Liver (tissue), 9 donors: ENCODE measurements around the gene STUM. TPM values are rescaled to one million over a fixed set of nuclear protein-coding genes. Genes with fewer than 3 reads are reported as not detected.
A peak's percentile ranks its signal among the peaks of the same experiment; 100 is the strongest.

Experiments used
- DNase-seq: peaks from one replicate; pipeline ENCODE4 v3.0.0-alpha.2; 2017; ENCODE audit warnings: low spot score
- H3K27ac ChIP-seq, 2 donors: one replicate each; pipeline ENCODE4 v1.7.0; 2013; ENCODE audit warnings: inconsistent platforms in 2 of 2, low read length in 2 of 2, control low read depth in 1 of 2, low read depth in 1 of 2, mild to moderate bottlenecking in 1 of 2
- H3K27me3 ChIP-seq, 4 donors: one replicate each; pipeline versions ENCODE4 v1.6.1 to v1.7.0; 2013; ENCODE audit warnings: low read length in 3 of 4, inconsistent platforms in 1 of 4, mild to moderate bottlenecking in 1 of 4, moderate library complexity in 1 of 4; ENCODE audit not compliant: control insufficient read depth in 4 of 4, insufficient read depth in 4 of 4
- H3K36me3 ChIP-seq, 4 donors: one replicate each; pipeline versions ENCODE4 v1.6.1 to v1.7.0; 2013; ENCODE audit warnings: low read length in 3 of 4, mild to moderate bottlenecking in 3 of 4, low read depth in 1 of 4, moderate library complexity in 1 of 4; ENCODE audit not compliant: control insufficient read depth in 4 of 4, insufficient read depth in 3 of 4
- H3K4me1 ChIP-seq, 4 donors: one replicate each; pipeline versions ENCODE4 v1.6.1 to v1.7.0; 2013; ENCODE audit warnings: low read length in 3 of 4, mild to moderate bottlenecking in 3 of 4, moderate library complexity in 1 of 4; ENCODE audit not compliant: control insufficient read depth in 4 of 4, insufficient read depth in 4 of 4
- H3K4me3 ChIP-seq, 3 donors: one replicate each; pipeline versions ENCODE4 v1.6.1 to v1.7.0; 2013; ENCODE audit warnings: low read length in 3 of 3, control low read depth in 1 of 3, low read depth in 1 of 3, mild to moderate bottlenecking in 1 of 3
- H3K9ac ChIP-seq, 2 donors: one replicate each; pipeline ENCODE4 v1.7.0; 2013; ENCODE audit warnings: low read length in 2 of 2, mild to moderate bottlenecking in 2 of 2, moderate library complexity in 2 of 2, control low read depth in 1 of 2, low read depth in 1 of 2
- H3K9me3 ChIP-seq, 4 donors: one replicate each; pipeline versions ENCODE4 v1.6.1 to v1.7.0; 2013; ENCODE audit warnings: low read length in 3 of 4; ENCODE audit not compliant: control insufficient read depth in 4 of 4
- ATF3 ChIP-seq: IDR thresholded peaks from 2 replicates; pipeline ENCODE4 v1.6.1; 2016; ENCODE audit warnings: antibody characterized with exemption
- CTCF ChIP-seq: fragments of 150-350 bp; IDR thresholded peaks from 2 replicates; pipeline ENCODE4 v1.5.1; 2017; ENCODE audit warnings: improper control_type of control experiment, low read depth, low read length; ENCODE audit not compliant: missing input control
- EGR1 ChIP-seq, 2 donors: IDR thresholded peaks; 2 replicates each; pipeline ENCODE4 v1.6.1; 2016 to 2018; ENCODE audit warnings: antibody characterized with exemption in 2 of 2, low read depth in 2 of 2
- FOXA1 ChIP-seq: IDR thresholded peaks from 2 replicates; pipeline ENCODE4 v1.6.1; 2016; ENCODE audit warnings: antibody characterized with exemption
- FOXA2 ChIP-seq: IDR thresholded peaks from 2 replicates; pipeline ENCODE4 v1.6.1; 2016; ENCODE audit warnings: antibody characterized with exemption
- GABPA ChIP-seq, 2 donors: IDR thresholded peaks in 1 of 2; conservative IDR thresholded peaks in 1 of 2; 2 replicates each; pipeline ENCODE4 v1.6.1; 2016; ENCODE audit warnings: antibody characterized with exemption in 2 of 2, mild to moderate bottlenecking in 1 of 2, moderate library complexity in 1 of 2
- HNF4A ChIP-seq, 2 donors: conservative IDR thresholded peaks; 2 replicates each; pipeline ENCODE4 v1.6.1; 2016; ENCODE audit warnings: antibody characterized with exemption in 2 of 2, mild to moderate bottlenecking in 2 of 2
- HNF4G ChIP-seq: IDR thresholded peaks from 2 replicates; pipeline ENCODE4 v1.6.1; 2016; ENCODE audit warnings: antibody characterized with exemption
- JUND ChIP-seq, 2 donors: IDR thresholded peaks; 2 replicates each; pipeline ENCODE4 v1.6.1; 2016; ENCODE audit warnings: antibody characterized with exemption in 2 of 2
- MAX ChIP-seq: IDR thresholded peaks from 2 replicates; pipeline ENCODE4 v1.6.1; 2016; ENCODE audit warnings: antibody characterized with exemption
- NR2F2 ChIP-seq: IDR thresholded peaks from 2 replicates; pipeline ENCODE4 v1.6.1; 2016; ENCODE audit warnings: antibody characterized with exemption
- RAD21 ChIP-seq, 2 donors: IDR thresholded peaks; 2 replicates each; pipeline ENCODE4 v1.6.1; 2016; ENCODE audit warnings: antibody characterized with exemption in 2 of 2, mild to moderate bottlenecking in 2 of 2
- REST ChIP-seq: IDR thresholded peaks from 2 replicates; pipeline ENCODE4 v1.6.1; 2016; ENCODE audit warnings: antibody characterized with exemption, mild to moderate bottlenecking
- RXRA ChIP-seq, 2 donors: IDR thresholded peaks; 2 replicates each; pipeline ENCODE4 v1.6.1; 2017 to 2018; ENCODE audit warnings: antibody characterized with exemption in 2 of 2, mild to moderate bottlenecking in 1 of 2
- SP1 ChIP-seq: IDR thresholded peaks from 2 replicates; pipeline ENCODE4 v1.6.1; 2018; ENCODE audit warnings: antibody characterized with exemption, mild to moderate bottlenecking
- TAF1 ChIP-seq: conservative IDR thresholded peaks from 2 replicates; pipeline ENCODE4 v1.6.1; 2016; ENCODE audit warnings: antibody characterized with exemption, mild to moderate bottlenecking
- YY1 ChIP-seq: IDR thresholded peaks from 2 replicates; pipeline ENCODE4 v1.6.1; 2016; ENCODE audit warnings: antibody characterized with exemption, mild to moderate bottlenecking
- ZBTB33 ChIP-seq: IDR thresholded peaks from 2 replicates; pipeline ENCODE4 v1.6.1; 2016; ENCODE audit warnings: antibody characterized with exemption
- WGBS: extraction: QIAGEN DNeasy Blood & Tissue Kit; methylation state at CpG from one replicate; pipeline ENCODE4 v1.1.7; 2013; 5-methylcytosine and 5-hydroxymethylcytosine counted together
- polyA plus RNA-seq, 2 donors: library from polyadenylated mRNA; stranded (reverse) in 1 of 2; unstranded in 1 of 2; fragments of 200-250 nt in 1 of 2; fragments of >200 nt in 1 of 2; fragmentation: Nextera tagmentation in 1 of 2; extraction: Ambion mirVana in 1 of 2; gene quantifications; one replicate each; pipeline versions ENCODE4 v1.2.1 to v1.2.3, GENCODE V29; 2013 to 2015
- total RNA-seq, 2 donors: library from RNA; depleted of rRNA; stranded (reverse); fragments of >200 nt; gene quantifications; one replicate each; pipeline ENCODE4 v1.2.3, GENCODE V29; 2014
- donor health status: healthy.
- donor health status: healthy.
- donor health status: healthy.
- donor health status: healthy.
- donor health status: healthy.

The STUM gene
- total and polyA plus RNA-seq, 4 donors: 0.03 to 0.14 (median 0.07) TPM

- H3K36me3 ChIP-seq: no peaks in the 10 kb centered on the region
- peaks cover 0 to 12% (median 10%) of the 10 kb centered on the region in 4 donors for H3K4me1 ChIP-seq
- H3K9ac ChIP-seq: no peak overlapping the region
- DNase-seq: no peak
- TF ChIP-seq ATF3 (no peak), RAD21 (IDR thresholded peaks at IDR 0.05) (no peak), ZBTB33 (no peak), MAX (no peak), JUND (IDR thresholded peaks at IDR 0.05) (no peak), HNF4G (no peak), NR2F2 (no peak), YY1 (no peak), SP1 (no peak), HNF4A (conservative IDR thresholded peaks at IDR 0.05) (no peak), RXRA (IDR thresholded peaks at IDR 0.05) (no peak), FOXA1 (no peak), REST (no peak), GABPA (IDR thresholded peaks at IDR 0.05 in 1 of 2, conservative IDR thresholded peaks at IDR 0.05 in 1 of 2) (no peak), TAF1 (no peak), FOXA2 (no peak), CTCF (no peak), EGR1 (IDR thresholded peaks at IDR 0.05; ENCODE audit: low read depth in 2 of 2) (no peak)
- H3K4me3 ChIP-seq: no peak overlapping the region
- no peaks in the 10 kb centered on the region for H3K27me3 ChIP-seq
- 88% methylated on average over 24 of the region's 24 CpGs for WGBS
- H3K9me3 ChIP-seq: no peaks in the 10 kb centered on the region
- peak overlapping the region; percentile 21 to 67 for H3K27ac ChIP-seq
Measured at GRCh38 chr1:226602186-226603021, 53.8 kb downstream of the STUM start.
